Measurements from ENCODE around the gene WDR53.
"Not testable (repeated sequence)": the region's sequence is repeated elsewhere in the genome, so short reads cannot be mapped to it uniquely, and the experiment has no call there.

The WDR53 gene

DNA sequence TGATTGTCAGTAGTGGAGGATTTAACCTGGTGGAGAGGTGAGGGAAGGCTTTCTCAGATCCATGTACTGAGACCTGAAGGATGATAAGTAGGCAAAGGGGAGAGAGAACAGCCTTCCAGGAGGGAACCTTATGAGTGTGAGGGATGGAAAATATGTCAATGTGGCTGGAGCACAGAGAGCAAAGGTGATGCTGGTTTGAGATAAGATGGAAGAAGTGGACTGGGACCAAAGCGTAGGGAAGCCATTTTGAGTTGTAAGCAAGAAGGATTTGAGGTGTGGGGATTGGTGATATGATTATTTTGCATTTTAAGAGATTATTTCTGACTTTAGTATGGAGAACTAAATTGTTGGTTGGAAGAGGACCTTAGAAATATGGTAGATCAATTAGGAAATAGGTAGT lies 4.0 kb upstream of the WDR53 start:
- no peak overlapping the region for H4K8ac ChIP-seq (ENCODE audit: low read length)
- H3K27me3 ChIP-seq (ENCODE audit: control insufficient read depth in 1 of 2, insufficient read depth in 1 of 2, low read length in 2 of 2): no peaks in the 10 kb centered on the region
- no peak overlapping the region for H3K27ac ChIP-seq (ENCODE audit: low read length, poor library complexity, severe bottlenecking)
- no peak overlapping the region for H2AFZ ChIP-seq (ENCODE audit: low read depth, low read length)
- DNase-seq: no peak
- H3K4me3 ChIP-seq (ENCODE audit: insufficient read depth in 1 of 2, low read depth in 1 of 2, low read length in 2 of 2): no peak overlapping the region
- H3K23ac ChIP-seq (ENCODE audit: low read length in 2 of 2): no peak overlapping the region
- H2BK15ac ChIP-seq (ENCODE audit: low read depth, poor library complexity, severe bottlenecking): no peak overlapping the region
- H3K36me3 ChIP-seq (ENCODE audit: control insufficient read depth in 1 of 2, insufficient read depth in 2 of 2, low read depth in 1 of 2, low read length in 2 of 2): peaks cover under 1 to 3% of the 10 kb centered on the region in 2 experiments
- H3K14ac ChIP-seq (ENCODE audit: low read length in 2 of 2): no peak overlapping the region
- H2BK12ac ChIP-seq (ENCODE audit: low read length in 2 of 2): no peak overlapping the region
- H3K79me1 ChIP-seq (replicated peaks; ENCODE audit: low read length, poor library complexity, severe bottlenecking): peaks cover 19% of the 10 kb centered on the region
- H3K4ac ChIP-seq (ENCODE audit: low read depth in 1 of 2, low read length in 2 of 2): no peak overlapping the region
- H3K9ac ChIP-seq (ENCODE audit: low read length): no peak overlapping the region
- peak overlapping the region; percentile 10 for H4K91ac ChIP-seq (ENCODE audit: low read length)
- no peak overlapping the region for H2BK5ac ChIP-seq (ENCODE audit: low read depth, low read length, poor library complexity, severe bottlenecking)
- H3K4me2 ChIP-seq (ENCODE audit: low read length, poor library complexity, severe bottlenecking): no peak overlapping the region
- WGBS: 97% methylated on average over 1 of the region's 1 CpG
- H3K9me3 ChIP-seq (ENCODE audit: control insufficient read depth, low read length): no peaks in the 10 kb centered on the region
- H2AK5ac ChIP-seq (ENCODE audit: low read length, severe bottlenecking): peak overlapping the region; percentile 44
- no peak overlapping the region for H2BK120ac ChIP-seq (ENCODE audit: low read depth, low read length)
- H3K4me1 ChIP-seq (ENCODE audit: control insufficient read depth, insufficient read depth, low read depth, low read length): peaks cover 12% of the 10 kb centered on the region
- no peak overlapping the region for H3K18ac ChIP-seq (ENCODE audit: low read depth in 1 of 2, low read length in 2 of 2)

DNA sequence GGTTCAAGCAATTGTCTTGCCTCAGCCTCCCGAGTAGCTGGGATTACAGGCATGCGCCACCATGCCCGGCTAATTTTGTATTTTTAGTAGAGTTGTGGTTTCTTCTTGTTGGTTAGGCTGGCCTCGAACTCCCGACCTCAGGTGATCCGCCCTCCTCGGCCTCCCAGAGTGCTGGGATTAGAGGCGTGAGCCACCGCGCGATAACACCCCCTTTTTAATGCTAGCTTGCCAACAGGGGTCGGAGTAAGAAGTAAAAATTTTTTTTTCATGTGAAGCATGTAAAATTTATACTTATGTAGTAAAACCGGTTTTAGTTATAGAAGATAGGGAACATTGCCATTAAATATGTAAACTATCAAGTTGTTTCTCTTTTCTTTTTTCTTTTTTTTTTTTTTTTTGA lies 2.0 kb upstream of the WDR53 start:
- not testable (repeated sequence) for DNase-seq
- WGBS: 99% methylated on average over 11 of the region's 13 CpGs

DNA sequence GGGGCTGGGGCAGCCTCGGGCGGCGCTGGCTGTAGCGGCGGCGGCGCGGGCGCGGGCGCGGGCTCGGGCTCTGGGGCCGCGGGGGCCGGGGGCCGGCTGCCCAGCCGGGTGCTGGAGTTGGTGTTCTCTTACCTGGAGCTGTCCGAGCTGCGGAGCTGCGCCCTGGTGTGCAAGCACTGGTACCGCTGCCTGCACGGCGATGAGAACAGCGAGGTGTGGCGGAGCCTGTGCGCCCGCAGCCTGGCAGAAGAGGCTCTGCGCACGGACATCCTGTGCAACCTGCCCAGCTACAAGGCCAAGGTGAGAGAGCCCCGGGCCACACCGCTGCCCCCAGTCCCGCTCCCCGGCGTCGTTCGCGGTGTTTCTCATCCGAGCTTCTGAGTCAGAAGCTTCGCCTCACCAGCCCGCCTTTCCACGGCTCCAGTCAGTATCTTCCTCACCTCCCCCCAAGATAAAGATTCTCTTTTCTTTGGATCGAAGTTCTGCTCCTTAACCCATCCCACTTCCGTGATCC lies 706 bp upstream of the WDR53 start:
- no peak overlapping the region for H4K91ac ChIP-seq (ENCODE audit: low read length)
- no peak overlapping the region for H3K27ac ChIP-seq (ENCODE audit: low read length, poor library complexity, severe bottlenecking)
- H2BK15ac ChIP-seq (ENCODE audit: low read depth, poor library complexity, severe bottlenecking): peak overlapping the region; percentile 57
- H2BK12ac ChIP-seq (ENCODE audit: low read length in 2 of 2): no peak overlapping the region
- peaks cover 22% of the 10 kb centered on the region for H3K79me1 ChIP-seq (replicated peaks; ENCODE audit: low read length, poor library complexity, severe bottlenecking)
- H3K23ac ChIP-seq (ENCODE audit: low read length in 2 of 2): peak overlapping the region in 1 of 2 experiments; percentile 96
- H3K36me3 ChIP-seq (ENCODE audit: control insufficient read depth in 1 of 2, insufficient read depth in 2 of 2, low read depth in 1 of 2, low read length in 2 of 2): peaks cover 6 to 17% of the 10 kb centered on the region in 2 experiments
- peaks cover 12% of the 10 kb centered on the region for H3K4me1 ChIP-seq (ENCODE audit: control insufficient read depth, insufficient read depth, low read depth, low read length)
- peak overlapping the region; percentile 74 to 100 for H3K4me3 ChIP-seq (ENCODE audit: insufficient read depth in 1 of 2, low read depth in 1 of 2, low read length in 2 of 2)
- H3K27me3 ChIP-seq (ENCODE audit: control insufficient read depth in 1 of 2, insufficient read depth in 1 of 2, low read length in 2 of 2): no peaks in the 10 kb centered on the region
- H2AFZ ChIP-seq (ENCODE audit: low read depth, low read length): peak overlapping the region; percentile 97
- under 1% methylated on average over 26 of the region's 44 CpGs for WGBS
- H3K4ac ChIP-seq (ENCODE audit: low read depth in 1 of 2, low read length in 2 of 2): peak overlapping the region in 1 of 2 experiments; percentile 82
- H3K18ac ChIP-seq (ENCODE audit: low read depth in 1 of 2, low read length in 2 of 2): peak overlapping the region; percentile 0 to 61
- H3K14ac ChIP-seq (ENCODE audit: low read length in 2 of 2): peak overlapping the region in 1 of 2 experiments; percentile 48
- peak overlapping the region; percentile 63 for H4K8ac ChIP-seq (ENCODE audit: low read length)
- H2BK120ac ChIP-seq (ENCODE audit: low read depth, low read length): no peak overlapping the region
- DNase-seq: peak; percentile 53
- H3K9ac ChIP-seq (ENCODE audit: low read length): peak overlapping the region; percentile 100
- H2AK5ac ChIP-seq (ENCODE audit: low read length, severe bottlenecking): no peak overlapping the region
- peak overlapping the region; percentile 98 for H3K4me2 ChIP-seq (ENCODE audit: low read length, poor library complexity, severe bottlenecking)
- no peak overlapping the region for H2BK5ac ChIP-seq (ENCODE audit: low read depth, low read length, poor library complexity, severe bottlenecking)
- H3K9me3 ChIP-seq (ENCODE audit: control insufficient read depth, low read length): no peaks in the 10 kb centered on the region

More for the DNA sequence above, 2.0 kb upstream of the WDR53 start:
- not testable (repeated sequence) for H4K8ac ChIP-seq (ENCODE audit: low read length); H3K27me3 ChIP-seq (ENCODE audit: control insufficient read depth in 1 of 2, insufficient read depth in 1 of 2, low read length in 2 of 2); H3K14ac ChIP-seq (ENCODE audit: low read length in 2 of 2); H3K9me3 ChIP-seq (ENCODE audit: control insufficient read depth, low read length); H3K23ac ChIP-seq (ENCODE audit: low read length in 2 of 2); H3K4me3 ChIP-seq (ENCODE audit: insufficient read depth in 1 of 2, low read depth in 1 of 2, low read length in 2 of 2); H2BK12ac ChIP-seq (ENCODE audit: low read length in 2 of 2); H4K91ac ChIP-seq (ENCODE audit: low read length); H2AK5ac ChIP-seq (ENCODE audit: low read length, severe bottlenecking); H2AFZ ChIP-seq (ENCODE audit: low read depth, low read length); H3K9ac ChIP-seq (ENCODE audit: low read length); H2BK5ac ChIP-seq (ENCODE audit: low read depth, low read length, poor library complexity, severe bottlenecking); H3K18ac ChIP-seq (ENCODE audit: low read depth in 1 of 2, low read length in 2 of 2); H2BK120ac ChIP-seq (ENCODE audit: low read depth, low read length); H3K27ac ChIP-seq (ENCODE audit: low read length, poor library complexity, severe bottlenecking); H2BK15ac ChIP-seq (ENCODE audit: low read depth, poor library complexity, severe bottlenecking); H3K4ac ChIP-seq (ENCODE audit: low read depth in 1 of 2, low read length in 2 of 2); H3K4me2 ChIP-seq (ENCODE audit: low read length, poor library complexity, severe bottlenecking)
- H3K36me3 ChIP-seq (ENCODE audit: control insufficient read depth in 1 of 2, insufficient read depth in 2 of 2, low read depth in 1 of 2, low read length in 2 of 2): peaks cover 6 to 11% of the 10 kb centered on the region in 2 experiments
- peaks cover 12% of the 10 kb centered on the region for H3K4me1 ChIP-seq (ENCODE audit: control insufficient read depth, insufficient read depth, low read depth, low read length)
- peaks cover 22% of the 10 kb centered on the region for H3K79me1 ChIP-seq (replicated peaks; ENCODE audit: low read length, poor library complexity, severe bottlenecking)

- H3K14ac ChIP-seq (ENCODE audit: low read length in 2 of 2): no peak overlapping the region
- no peak overlapping the region for H3K23ac ChIP-seq (ENCODE audit: low read length in 2 of 2)
- H3K4me3 ChIP-seq (ENCODE audit: insufficient read depth in 1 of 2, low read depth in 1 of 2, low read length in 2 of 2): no peak overlapping the region
- no peak overlapping the region for H2AFZ ChIP-seq (ENCODE audit: low read depth, low read length)
- WGBS: 74% methylated on average over 7 of the region's 9 CpGs
- H3K79me1 ChIP-seq (replicated peaks; ENCODE audit: low read length, poor library complexity, severe bottlenecking): peaks cover 28% of the 10 kb centered on the region
- no peak overlapping the region for H3K18ac ChIP-seq (ENCODE audit: low read depth in 1 of 2, low read length in 2 of 2)
- H4K91ac ChIP-seq (ENCODE audit: low read length): no peak overlapping the region
- H4K8ac ChIP-seq (ENCODE audit: low read length): no peak overlapping the region
- H2AK5ac ChIP-seq (ENCODE audit: low read length, severe bottlenecking): no peak overlapping the region
- H3K9ac ChIP-seq (ENCODE audit: low read length): no peak overlapping the region
- no peak overlapping the region for H3K4me2 ChIP-seq (ENCODE audit: low read length, poor library complexity, severe bottlenecking)
- no peak overlapping the region for H2BK12ac ChIP-seq (ENCODE audit: low read length in 2 of 2)
- H2BK120ac ChIP-seq (ENCODE audit: low read depth, low read length): no peak overlapping the region
- no peak overlapping the region for H3K4ac ChIP-seq (ENCODE audit: low read depth in 1 of 2, low read length in 2 of 2)
- peaks cover 13 to 44% of the 10 kb centered on the region in 2 experiments for H3K36me3 ChIP-seq (ENCODE audit: control insufficient read depth in 1 of 2, insufficient read depth in 2 of 2, low read depth in 1 of 2, low read length in 2 of 2)
- peaks cover 9% of the 10 kb centered on the region for H3K4me1 ChIP-seq (ENCODE audit: control insufficient read depth, insufficient read depth, low read depth, low read length)
- no peak overlapping the region for H2BK5ac ChIP-seq (ENCODE audit: low read depth, low read length, poor library complexity, severe bottlenecking)
- H2BK15ac ChIP-seq (ENCODE audit: low read depth, poor library complexity, severe bottlenecking): no peak overlapping the region
- peak; percentile 23 for DNase-seq
- no peaks in the 10 kb centered on the region for H3K9me3 ChIP-seq (ENCODE audit: control insufficient read depth, low read length)
- no peaks in the 10 kb centered on the region for H3K27me3 ChIP-seq (ENCODE audit: control insufficient read depth in 1 of 2, insufficient read depth in 1 of 2, low read length in 2 of 2)
- H3K27ac ChIP-seq (ENCODE audit: low read length, poor library complexity, severe bottlenecking): peak overlapping the region; percentile 44
Measured at GRCh38 chr3:196563721-196564225, 4.6 kb downstream of the WDR53 start.

Data from mesenchymal stem cell (in vitro differentiated cells and primary cell).